ENCODE data around the gene DDC.

- no peak for TF ChIP-seq CEBPB (IDR thresholded peaks at IDR 0.05; ENCODE audit: low read depth)
- TF ChIP-seq JUND (IDR thresholded peaks at IDR 0.05), result no peak
- no peak for TF ChIP-seq CTCF (IDR thresholded peaks at IDR 0.05 in 2 of 3, conservative IDR thresholded peaks at IDR 0.05 in 1 of 3; ENCODE audit: borderline replicate concordance in 1 of 3, insufficient read depth in 1 of 3, low read depth in 2 of 3, low read length in 2 of 3)
- TF ChIP-seq MAX (IDR thresholded peaks at IDR 0.05), result no peak
Observed at GRCh38 chr7:50540785-50541579, 24.2 kb downstream of the DDC start.

Measured in HCT116 (cell line).